K562 (cell line): Measurements from ENCODE around the gene RAB13. TPM values are rescaled to one million over a fixed set of nuclear protein-coding genes. Genes with fewer than 3 reads are reported as not detected.

Experiments used
- CBX1 ChIP-seq: sonication (generic); IDR thresholded peaks from 2 replicates; pipeline ENCODE4 v1.6.1; 2016; ENCODE audit warnings: antibody characterized with exemption, low read depth, mild to moderate bottlenecking
- CLOCK ChIP-seq: fragments of 250-450 bp; sonication (Bioruptor Pico); IDR thresholded peaks from 2 replicates; pipeline ENCODE4 v1.4.0; 2020; ENCODE audit warnings: mild to moderate bottlenecking, moderate library complexity, borderline replicate concordance
- NFE2 ChIP-seq: IDR thresholded peaks from 2 replicates; pipeline ENCODE4 v1.6.1; 2014; ENCODE audit warnings: antibody characterized with exemption, low read depth
- POLR2AphosphoS2 ChIP-seq: IDR thresholded peaks from 2 replicates; pipeline ENCODE4 v1.6.1; 2012; ENCODE audit warnings: low read length, improper control_type of control experiment
- SIN3A ChIP-seq, 2 experiments: fragments of 150-350 bp in 1 of 2; IDR thresholded peaks; 2 replicates each; pipeline ENCODE4 v1.6.1; 2011 to 2016; ENCODE audit warnings: borderline replicate concordance in 2 of 2, low read depth in 2 of 2, low read length in 2 of 2, mild to moderate bottlenecking in 2 of 2, moderate library complexity in 2 of 2; ENCODE audit not compliant: control insufficient read depth in 1 of 2
- TEAD2 ChIP-seq: fragments of 450-650 bp; IDR thresholded peaks from 2 replicates; pipeline ENCODE4 v1.6.1; 2016; ENCODE audit warnings: missing genetic modification characterization, control low read depth, missing compliant biosample characterization
- TOE1 ChIP-seq, 2 experiments: fragments of 450-650 bp in 1 of 2; sonication (generic) in 1 of 2; formaldehyde crosslinking in 1 of 2; IDR thresholded peaks; 2 replicates each; pipeline versions ENCODE4 v1.7.1 to v1.8.0; 2016 to 2022; ENCODE audit warnings: borderline replicate concordance in 2 of 2, mild to moderate bottlenecking in 2 of 2, antibody characterized with exemption in 1 of 2, inconsistent platforms in 1 of 2, low read depth in 1 of 2, missing genetic modification reagents in 1 of 2, moderate library complexity in 1 of 2
- USF2 ChIP-seq: sonication (generic); formaldehyde crosslinking; IDR thresholded peaks from 2 replicates; pipeline ENCODE4 v1.5.0; 2020; ENCODE audit warnings: missing genetic modification reagents
- XRCC3 ChIP-seq: fragments of 450-650 bp; IDR thresholded peaks from 2 replicates; pipeline ENCODE4 v1.6.1; 2017; ENCODE audit warnings: mild to moderate bottlenecking, moderate library complexity
- ZBTB12 ChIP-seq: fragments of 250-450 bp; sonication (Bioruptor Pico); IDR thresholded peaks from 2 replicates; pipeline ENCODE4 v1.4.0; 2020
- ZEB2 ChIP-seq: fragments of 450-650 bp; IDR thresholded peaks from 2 replicates; pipeline ENCODE4 v1.6.1; 2016
- ZNF124 ChIP-seq: sonication (generic); formaldehyde crosslinking; IDR thresholded peaks from 2 replicates; pipeline ENCODE4 v1.8.1; 2022; ENCODE audit warnings: missing genetic modification reagents
- ZNF175 ChIP-seq: fragments of 200-800 bp; sonication (Bioruptor generic); IDR thresholded peaks from 2 replicates; pipeline ENCODE4 v1.6.1; 2016; ENCODE audit warnings: low read depth, mild to moderate bottlenecking, missing genetic modification characterization, missing compliant biosample characterization
- ZNF217 ChIP-seq: sonication (generic); formaldehyde crosslinking; IDR thresholded peaks from 2 replicates; pipeline ENCODE4 v1.8.0; 2022; ENCODE audit warnings: mild to moderate bottlenecking, missing genetic modification reagents
- ZNF23 ChIP-seq: fragments of 250-450 bp; sonication (Bioruptor Pico); IDR thresholded peaks from 2 replicates; pipeline ENCODE4 v1.4.0; 2020; ENCODE audit warnings: mild to moderate bottlenecking
- polyA plus RNA-seq, 8 experiments: library from polyadenylated mRNA; depleted of rRNA in 4 of 8; stranded (reverse) in 5 of 8; unstranded in 3 of 8; fragments of >200 nt; fragmentation: Nextera tagmentation in 2 of 8; fragmentation: Illumina TruSeq in 1 of 8; extraction: Ambion mirVana in 2 of 8; extraction: Trizol in 1 of 8; gene quantifications; 2 replicates each; pipeline versions ENCODE4 v1.2.1 to v1.2.3, GENCODE V29; 2011 to 2014; ENCODE audit warnings: inconsistent platforms in 1 of 8, missing spikeins in 1 of 8
- total RNA-seq, 7 experiments: library from RNA; depleted of rRNA in 6 of 7; stranded (reverse); fragments of >200 nt in 6 of 7; fragmentation: Illumina TruSeq in 2 of 7; extraction: Trizol in 2 of 7; gene quantifications; 2 replicates each; pipeline versions ENCODE4 v1.2.1 to v1.2.3, GENCODE V29; 2011 to 2021; ENCODE audit warnings: low replicate concordance in 1 of 7
- TF ChIP-seq, protein P1 (sequence below): fragments of 450-650 bp; formaldehyde crosslinking; IDR thresholded peaks from 2 replicates; pipeline ENCODE4 v1.4.0; 2020; ENCODE audit warnings: mild to moderate bottlenecking, mixed read lengths
- TF ChIP-seq, protein P2 (sequence below): fragments of 250-450 bp; sonication (Bioruptor Pico); IDR thresholded peaks from 2 replicates; pipeline ENCODE4 v1.9.0; 2021; ENCODE audit warnings: mild to moderate bottlenecking, inconsistent platforms

RAB13 gene
- total and polyA plus RNA-seq, 9 of the 15 experiments (the other 6 are each of a cell fraction or from before 2014, with no cell fraction given), result 22.3 to 100 (median 39.8) TPM

- TF ChIP-seq ZBTB12 (CRISPR knock-in tag), result no peak
- TF ChIP-seq USF2 (CRISPR knock-in tag), result peak; percentile 95
- TF ChIP-seq NFE2, result no peak
- TF ChIP-seq, protein P1, sequence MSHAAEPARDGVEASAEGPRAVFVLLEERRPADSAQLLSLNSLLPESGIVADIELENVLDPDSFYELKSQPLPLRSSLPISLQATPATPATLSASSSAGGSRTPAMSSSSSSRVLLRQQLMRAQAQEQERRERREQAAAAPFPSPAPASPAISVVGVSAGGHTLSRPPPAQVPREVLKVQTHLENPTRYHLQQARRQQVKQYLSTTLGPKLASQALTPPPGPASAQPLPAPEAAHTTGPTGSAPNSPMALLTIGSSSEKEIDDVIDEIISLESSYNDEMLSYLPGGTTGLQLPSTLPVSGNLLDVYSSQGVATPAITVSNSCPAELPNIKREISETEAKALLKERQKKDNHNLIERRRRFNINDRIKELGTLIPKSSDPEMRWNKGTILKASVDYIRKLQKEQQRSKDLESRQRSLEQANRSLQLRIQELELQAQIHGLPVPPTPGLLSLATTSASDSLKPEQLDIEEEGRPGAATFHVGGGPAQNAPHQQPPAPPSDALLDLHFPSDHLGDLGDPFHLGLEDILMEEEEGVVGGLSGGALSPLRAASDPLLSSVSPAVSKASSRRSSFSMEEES, result peak; percentile 92
- TF ChIP-seq ZNF217, result 0 out of 2 replicates have a peak, but pooled peaks have one; percentile 37
- TF ChIP-seq, protein P2, sequence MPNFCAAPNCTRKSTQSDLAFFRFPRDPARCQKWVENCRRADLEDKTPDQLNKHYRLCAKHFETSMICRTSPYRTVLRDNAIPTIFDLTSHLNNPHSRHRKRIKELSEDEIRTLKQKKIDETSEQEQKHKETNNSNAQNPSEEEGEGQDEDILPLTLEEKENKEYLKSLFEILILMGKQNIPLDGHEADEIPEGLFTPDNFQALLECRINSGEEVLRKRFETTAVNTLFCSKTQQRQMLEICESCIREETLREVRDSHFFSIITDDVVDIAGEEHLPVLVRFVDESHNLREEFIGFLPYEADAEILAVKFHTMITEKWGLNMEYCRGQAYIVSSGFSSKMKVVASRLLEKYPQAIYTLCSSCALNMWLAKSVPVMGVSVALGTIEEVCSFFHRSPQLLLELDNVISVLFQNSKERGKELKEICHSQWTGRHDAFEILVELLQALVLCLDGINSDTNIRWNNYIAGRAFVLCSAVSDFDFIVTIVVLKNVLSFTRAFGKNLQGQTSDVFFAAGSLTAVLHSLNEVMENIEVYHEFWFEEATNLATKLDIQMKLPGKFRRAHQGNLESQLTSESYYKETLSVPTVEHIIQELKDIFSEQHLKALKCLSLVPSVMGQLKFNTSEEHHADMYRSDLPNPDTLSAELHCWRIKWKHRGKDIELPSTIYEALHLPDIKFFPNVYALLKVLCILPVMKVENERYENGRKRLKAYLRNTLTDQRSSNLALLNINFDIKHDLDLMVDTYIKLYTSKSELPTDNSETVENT (CRISPR knock-in tag), result peak; percentile 79
- peak; percentile 93 for TF ChIP-seq TOE1 (IDR thresholded peaks at IDR 0.05; ENCODE audit: borderline replicate concordance)
- TF ChIP-seq TOE1 (CRISPR knock-in tag; IDR thresholded peaks at IDR 0.05; ENCODE audit: borderline replicate concordance, low read depth), result peak; percentile 74; the same call in 1 of the 2 replicates
- TF ChIP-seq XRCC3, result no peak
- 0 out of 2 replicates have a peak, but pooled peaks have one; percentile 3 for TF ChIP-seq ZNF175 (CRISPR knock-in tag)
- TF ChIP-seq SIN3A (IDR thresholded peaks at IDR 0.05; ENCODE audit: borderline replicate concordance in 2 of 2, control insufficient read depth in 1 of 2, low read depth in 2 of 2, low read length in 2 of 2), result peak; percentile 41 to 60; a peak in 2 of 4 replicates
- TF ChIP-seq ZNF23, result no peak
- TF ChIP-seq CBX1, result 0 out of 2 replicates have a peak, but pooled peaks have one; percentile 79
- TF ChIP-seq ZNF124 (CRISPR knock-in tag), result no peak
- peak; percentile 46; the same call in 1 of the 2 replicates for TF ChIP-seq POLR2AphosphoS2
- TF ChIP-seq ZEB2, result peak; percentile 10; the same call in 1 of the 2 replicates
- TF ChIP-seq CLOCK (CRISPR knock-in tag), result no peak
- no peak for TF ChIP-seq TEAD2 (tag)
Measured at GRCh38 chr1:153967107-153967999, 18.8 kb downstream of the RAB13 start, which contains the start of gene CREB3L4 (continued).
